Stimulated activated CD8-positive, alpha-beta memory T cell treated with anti-CD3 and anti-CD28 coated beads, Interleukin-7, amount 100 ng/mL, for 24 hours (primary cell): ENCODE results near the gene ZBTB7C.

Experiments
- DNase-seq: peaks from one replicate; pipeline ENCODE4 v3.0.0-alpha.2; 2020; ENCODE audit warnings: low read depth

The ZBTB7C gene

GRCh38 chr18:48216639-48217257 lies 192.4 kb downstream of the ZBTB7C start:
- DNase-seq, result no peak

GRCh38 chr18:48215876-48216638 lies 193.1 kb downstream of the ZBTB7C start:
- DNase-seq, result no peak

- no peak for DNase-seq
Measured at GRCh38 chr18:48213791-48214190, 195.4 kb downstream of the ZBTB7C start.

- no peak for DNase-seq
Measured at GRCh38 chr18:48208432-48209140, 200.6 kb downstream of the ZBTB7C start.

GRCh38 chr18:48207733-48208132 lies 201.4 kb downstream of the ZBTB7C start:
- no peak for DNase-seq

- DNase-seq, result no peak
Measured at GRCh38 chr18:48206887-48207286, 202.3 kb downstream of the ZBTB7C start.

GRCh38 chr18:48203961-48204666 lies 205.1 kb downstream of the ZBTB7C start:
- DNase-seq, result no peak

- DNase-seq, result no peak
Measured at GRCh38 chr18:48203288-48203945, 205.8 kb downstream of the ZBTB7C start.

GRCh38 chr18:48202350-48203260 lies 206.6 kb downstream of the ZBTB7C start:
- no peak for DNase-seq

- no peak for DNase-seq
Measured at GRCh38 chr18:48202006-48202348, 207.2 kb downstream of the ZBTB7C start.

GRCh38 chr18:48201337-48202005 lies 207.7 kb downstream of the ZBTB7C start:
- DNase-seq, result no peak

GRCh38 chr18:48200631-48201336 lies 208.4 kb downstream of the ZBTB7C start:
- DNase-seq, result no peak

- DNase-seq, result no peak
Measured at GRCh38 chr18:48199399-48199798, 209.8 kb downstream of the ZBTB7C start.

- no peak for DNase-seq
Measured at GRCh38 chr18:48197819-48198218, 211.4 kb downstream of the ZBTB7C start.

- no peak for DNase-seq
Measured at GRCh38 chr18:48195787-48196186, 213.4 kb downstream of the ZBTB7C start.

GRCh38 chr18:48194591-48195181 lies 214.5 kb downstream of the ZBTB7C start:
- DNase-seq, result no peak

- DNase-seq, result no peak
Measured at GRCh38 chr18:48193521-48194492, 215.4 kb downstream of the ZBTB7C start.

GRCh38 chr18:48192542-48192941 lies 216.6 kb downstream of the ZBTB7C start:
- no peak for DNase-seq
